PFSK-1 (cell line): Measurements from ENCODE around the gene MAGI1.

Source experiments
- FOXP2 ChIP-seq: optimal IDR thresholded peaks from 2 replicates; pipeline ENCODE3; 2011; ENCODE audit warnings: borderline replicate concordance, control low read depth, inconsistent platforms; ENCODE audit not compliant: insufficient read depth; ENCODE audit errors: extremely low read length, extremely low read depth
- POLR2AphosphoS5 ChIP-seq: IDR thresholded peaks from 2 replicates; pipeline ENCODE4 v1.6.1; 2012; ENCODE audit warnings: low read depth, mild to moderate bottlenecking, control low read depth, low read length, moderate library complexity
- SIN3A ChIP-seq: IDR thresholded peaks from 2 replicates; pipeline ENCODE4 v1.6.1; 2012; ENCODE audit warnings: mild to moderate bottlenecking, low read length, moderate library complexity, borderline replicate concordance; ENCODE audit not compliant: insufficient read depth
- TAF1 ChIP-seq: IDR thresholded peaks from 2 replicates; pipeline ENCODE4 v1.6.1; 2012; ENCODE audit warnings: low read length, control low read depth, borderline replicate concordance; ENCODE audit not compliant: insufficient read depth
- TF ChIP-seq, protein P1 (sequence below), 2 experiments: IDR thresholded peaks; 2 replicates each; pipeline versions ENCODE4 v1.6.1 to v1.8.0; 2011 to 2012; ENCODE audit warnings: low read depth in 2 of 2, low read length in 2 of 2, control low read depth in 1 of 2, inconsistent platforms in 1 of 2, mild to moderate bottlenecking in 1 of 2, moderate library complexity in 1 of 2; ENCODE audit not compliant: insufficient read depth in 1 of 2

Gene MAGI1

GRCh38 chr3:65915477-65915876 lies 123.2 kb downstream of the MAGI1 start:
- no peak for TF ChIP-seq FOXP2
- no peak for TF ChIP-seq POLR2AphosphoS5
- TF ChIP-seq, protein P1, sequence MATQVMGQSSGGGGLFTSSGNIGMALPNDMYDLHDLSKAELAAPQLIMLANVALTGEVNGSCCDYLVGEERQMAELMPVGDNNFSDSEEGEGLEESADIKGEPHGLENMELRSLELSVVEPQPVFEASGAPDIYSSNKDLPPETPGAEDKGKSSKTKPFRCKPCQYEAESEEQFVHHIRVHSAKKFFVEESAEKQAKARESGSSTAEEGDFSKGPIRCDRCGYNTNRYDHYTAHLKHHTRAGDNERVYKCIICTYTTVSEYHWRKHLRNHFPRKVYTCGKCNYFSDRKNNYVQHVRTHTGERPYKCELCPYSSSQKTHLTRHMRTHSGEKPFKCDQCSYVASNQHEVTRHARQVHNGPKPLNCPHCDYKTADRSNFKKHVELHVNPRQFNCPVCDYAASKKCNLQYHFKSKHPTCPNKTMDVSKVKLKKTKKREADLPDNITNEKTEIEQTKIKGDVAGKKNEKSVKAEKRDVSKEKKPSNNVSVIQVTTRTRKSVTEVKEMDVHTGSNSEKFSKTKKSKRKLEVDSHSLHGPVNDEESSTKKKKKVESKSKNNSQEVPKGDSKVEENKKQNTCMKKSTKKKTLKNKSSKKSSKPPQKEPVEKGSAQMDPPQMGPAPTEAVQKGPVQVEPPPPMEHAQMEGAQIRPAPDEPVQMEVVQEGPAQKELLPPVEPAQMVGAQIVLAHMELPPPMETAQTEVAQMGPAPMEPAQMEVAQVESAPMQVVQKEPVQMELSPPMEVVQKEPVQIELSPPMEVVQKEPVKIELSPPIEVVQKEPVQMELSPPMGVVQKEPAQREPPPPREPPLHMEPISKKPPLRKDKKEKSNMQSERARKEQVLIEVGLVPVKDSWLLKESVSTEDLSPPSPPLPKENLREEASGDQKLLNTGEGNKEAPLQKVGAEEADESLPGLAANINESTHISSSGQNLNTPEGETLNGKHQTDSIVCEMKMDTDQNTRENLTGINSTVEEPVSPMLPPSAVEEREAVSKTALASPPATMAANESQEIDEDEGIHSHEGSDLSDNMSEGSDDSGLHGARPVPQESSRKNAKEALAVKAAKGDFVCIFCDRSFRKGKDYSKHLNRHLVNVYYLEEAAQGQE (IDR thresholded peaks at IDR 0.05; ENCODE audit: insufficient read depth in 1 of 2, low read depth in 2 of 2, low read length in 2 of 2): no peak
- no peak for TF ChIP-seq SIN3A
- TF ChIP-seq TAF1: no peak

- TF ChIP-seq POLR2AphosphoS5 (no peak), FOXP2 (no peak), TAF1 (no peak), SIN3A (no peak)
- TF ChIP-seq, protein P1 (IDR thresholded peaks at IDR 0.05; ENCODE audit: insufficient read depth in 1 of 2, low read depth in 2 of 2, low read length in 2 of 2): no peak
These were observed 123.9 kb downstream of the MAGI1 start for GRCh38 chr3:65914740-65915367.

- no peak for TF ChIP-seq TAF1
- no peak for TF ChIP-seq POLR2AphosphoS5
- TF ChIP-seq, protein P1 (IDR thresholded peaks at IDR 0.05; ENCODE audit: insufficient read depth in 1 of 2, low read depth in 2 of 2, low read length in 2 of 2): no peak
- TF ChIP-seq FOXP2: no peak
These were observed 124.5 kb downstream of the MAGI1 start for GRCh38 chr3:65914032-65914739.

DNA sequence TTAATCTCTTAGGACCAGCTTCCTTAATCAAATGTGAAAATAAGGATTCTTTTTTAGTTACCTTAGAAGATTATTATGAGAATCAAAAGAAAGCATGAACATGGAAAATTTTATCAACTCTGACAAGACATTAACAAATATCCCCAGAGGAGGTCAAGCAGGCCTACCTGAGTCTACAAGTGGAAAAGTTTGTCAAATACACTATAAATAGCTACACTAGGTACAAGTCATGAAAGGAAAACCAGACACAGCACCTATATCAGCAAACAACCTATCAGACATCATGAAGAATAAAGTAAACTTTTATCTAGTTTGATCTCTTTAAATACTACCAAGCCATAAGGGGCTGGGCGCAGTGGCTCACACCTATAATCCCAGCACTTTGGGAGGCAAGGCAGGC lies 126.1 kb downstream of the MAGI1 start:
- TF ChIP-seq, protein P1 (IDR thresholded peaks at IDR 0.05; ENCODE audit: insufficient read depth in 1 of 2, low read depth in 2 of 2, low read length in 2 of 2): no peak
- TF ChIP-seq TAF1: no peak

DNA sequence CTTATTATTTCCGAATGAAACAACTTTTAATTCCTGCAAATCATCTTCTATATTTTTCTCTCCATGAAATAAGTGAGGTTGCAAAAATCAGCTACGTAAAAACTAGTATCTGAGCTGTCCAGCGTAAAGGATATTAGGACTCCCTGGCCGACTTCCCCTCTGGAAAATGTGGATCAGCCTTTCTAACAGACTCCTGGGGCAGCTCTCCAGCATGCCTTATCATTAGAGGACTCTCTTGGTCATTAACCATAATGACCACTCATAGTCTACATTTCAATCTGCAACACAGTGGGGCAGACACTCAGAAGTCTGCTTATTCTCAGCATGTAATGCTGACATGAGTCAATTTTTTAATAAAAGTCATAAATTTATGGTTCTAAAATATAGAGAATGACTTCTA lies 130.1 kb downstream of the MAGI1 start:
- TF ChIP-seq FOXP2 (no peak), TAF1 (no peak), SIN3A (no peak), POLR2AphosphoS5 (no peak)
- TF ChIP-seq, protein P1 (IDR thresholded peaks at IDR 0.05; ENCODE audit: insufficient read depth in 1 of 2, low read depth in 2 of 2, low read length in 2 of 2): no peak
